Nephron progenitor cell (in vitro differentiated cells): Measurements from ENCODE around the gene LITAF.

Experiments
- DNase-seq: peaks from one replicate; pipeline ENCODE4 v3.0.0; 2021
- H3K27ac Mint-ChIP-seq: 2 replicates; pipeline ENCODE4 v1.8.0; 2021; ENCODE audit warnings: mild to moderate bottlenecking, moderate library complexity, mixed read lengths
- H3K27me3 Mint-ChIP-seq: 2 replicates; pipeline ENCODE4 v1.8.0; 2021; ENCODE audit warnings: mild to moderate bottlenecking, low read depth, mixed read lengths; ENCODE audit not compliant: poor library complexity
- H3K36me3 Mint-ChIP-seq: 2 replicates; pipeline ENCODE4 v1.8.0; 2021; ENCODE audit warnings: low read depth, mixed read lengths
- H3K4me1 Mint-ChIP-seq: 2 replicates; pipeline ENCODE4 v1.8.0; 2021; ENCODE audit warnings: mixed read lengths
- H3K4me3 Mint-ChIP-seq: 2 replicates; pipeline ENCODE4 v1.8.0; 2021; ENCODE audit warnings: mild to moderate bottlenecking, moderate library complexity, mixed read lengths
- H3K9me3 Mint-ChIP-seq: 2 replicates; pipeline ENCODE4 v1.8.0; 2021; ENCODE audit warnings: mild to moderate bottlenecking, moderate library complexity, mixed read lengths
- CTCF ChIP-seq: fragments of 200-600 bp; sonication (generic); IDR thresholded peaks from 2 replicates; pipeline ENCODE4 v1.5.0; 2021; ENCODE audit warnings: antibody characterized with exemption

Gene LITAF

GRCh38 chr16:11535494-11535893, 51.2 kb downstream of the LITAF start:
- Mint-ChIP-seq H3K36me3 (no peaks in the 10 kb centered on the region), H3K4me1 (peaks cover 33% of the 10 kb centered on the region), H3K4me3 (no peak overlapping the region), H3K9me3 (no peaks in the 10 kb centered on the region), H3K27me3 (peaks cover 5% of the 10 kb centered on the region), H3K27ac (no peak overlapping the region)
- no peak for DNase-seq
- TF ChIP-seq CTCF = no peak

GRCh38 chr16:11534262-11534661, 52.5 kb downstream of the LITAF start:
- no peaks in the 10 kb centered on the region for H3K36me3 Mint-ChIP-seq
- H3K4me1 Mint-ChIP-seq = peaks cover 33% of the 10 kb centered on the region
- TF ChIP-seq CTCF = no peak
- DNase-seq = no peak
- no peaks in the 10 kb centered on the region for H3K9me3 Mint-ChIP-seq
- H3K4me3 Mint-ChIP-seq = no peak overlapping the region
- H3K27ac Mint-ChIP-seq = peak overlapping the region; percentile 47
- H3K27me3 Mint-ChIP-seq = peaks cover 5% of the 10 kb centered on the region

GRCh38 chr16:11533588-11533987, 53.1 kb downstream of the LITAF start:
- peaks cover 33% of the 10 kb centered on the region for H3K4me1 Mint-ChIP-seq
- H3K36me3 Mint-ChIP-seq = no peaks in the 10 kb centered on the region
- H3K9me3 Mint-ChIP-seq = no peaks in the 10 kb centered on the region
- H3K27ac Mint-ChIP-seq = no peak overlapping the region
- no peak for TF ChIP-seq CTCF
- DNase-seq = no peak
- peaks cover 8% of the 10 kb centered on the region for H3K27me3 Mint-ChIP-seq
- H3K4me3 Mint-ChIP-seq = no peak overlapping the region

- H3K4me3 Mint-ChIP-seq = no peak overlapping the region
- TF ChIP-seq CTCF = no peak
- no peak for DNase-seq
- H3K4me1 Mint-ChIP-seq = peaks cover 35% of the 10 kb centered on the region
- no peak overlapping the region for H3K27ac Mint-ChIP-seq
- peaks cover 27% of the 10 kb centered on the region for H3K27me3 Mint-ChIP-seq
- no peaks in the 10 kb centered on the region for H3K9me3 Mint-ChIP-seq
- H3K36me3 Mint-ChIP-seq = no peaks in the 10 kb centered on the region
Observed at GRCh38 chr16:11530171-11530940, 56.4 kb downstream of the LITAF start.

GRCh38 chr16:11529285-11529684, 57.4 kb downstream of the LITAF start:
- peaks cover 28% of the 10 kb centered on the region for H3K4me1 Mint-ChIP-seq
- no peak overlapping the region for H3K4me3 Mint-ChIP-seq
- H3K9me3 Mint-ChIP-seq = no peaks in the 10 kb centered on the region
- TF ChIP-seq CTCF = no peak
- peaks cover 33% of the 10 kb centered on the region for H3K27me3 Mint-ChIP-seq
- no peak overlapping the region for H3K27ac Mint-ChIP-seq
- no peaks in the 10 kb centered on the region for H3K36me3 Mint-ChIP-seq
- no peak for DNase-seq

- Mint-ChIP-seq H3K4me1 (peaks cover 16% of the 10 kb centered on the region), H3K27ac (no peak overlapping the region), H3K27me3 (peaks cover 33% of the 10 kb centered on the region), H3K4me3 (no peak overlapping the region), H3K36me3 (no peaks in the 10 kb centered on the region), H3K9me3 (no peaks in the 10 kb centered on the region)
- no peak for TF ChIP-seq CTCF
- no peak for DNase-seq
Observed at GRCh38 chr16:11528053-11528452, 58.7 kb downstream of the LITAF start.
